HEK293 (cell line): ENCODE measurements around the gene PCTP.
A peak's percentile ranks its signal among the peaks of the same experiment; 100 is the strongest.

Source experiments
- CTCF ChIA-PET: fragments of 350-600 bp; formaldehyde crosslinking; extraction: SDS; loops from one replicate; lab custom pipeline; 2021; ENCODE audit warnings: antibody characterized with exemption; lab: Yijun Ruan, JAX
- POLR2A ChIA-PET: fragments of 300-600 bp; formaldehyde crosslinking; extraction: SDS; loops from one replicate; lab custom pipeline; 2020; ENCODE audit warnings: antibody characterized with exemption, inconsistent platforms; lab: Yijun Ruan, JAX
- H3K27ac ChIP-seq: fragments of 200-500 bp; sonication (Bioruptor generic); 2 replicates; pipeline ENCODE4 v1.5.1; 2014; ENCODE audit warnings: low read depth, low read length, control low read depth, inconsistent platforms; ENCODE audit errors: extremely low read depth
- H3K36me3 ChIP-seq, 2 experiments: fragments of 200-500 bp in 1 of 2; sonication (Bioruptor generic) in 1 of 2; 1 replicate in 1 of 2; 2 replicates in 1 of 2; pipeline ENCODE4 v1.5.1; 2014 to 2017; ENCODE audit warnings: inconsistent platforms in 2 of 2, low read length in 2 of 2; ENCODE audit not compliant: control insufficient read depth in 2 of 2, insufficient read depth in 1 of 2
- H3K4me1 ChIP-seq: fragments of 200-500 bp; sonication (Bioruptor generic); 2 replicates; pipeline ENCODE4 v1.5.1; 2014; ENCODE audit warnings: mild to moderate bottlenecking, low read length, inconsistent platforms; ENCODE audit not compliant: control insufficient read depth, insufficient read depth
- H3K4me3 ChIP-seq: 2 replicates; pipeline ENCODE4 v1.5.1; 2011; ENCODE audit warnings: low read depth, mild to moderate bottlenecking, control low read depth, low read length, moderate library complexity
- H3K9me3 ChIP-seq: fragments of 200-500 bp; sonication (Bioruptor generic); 2 replicates; pipeline ENCODE4 v1.5.1; 2014; ENCODE audit warnings: low read depth, low read length, inconsistent platforms; ENCODE audit not compliant: control insufficient read depth, insufficient read depth
- GLIS1 ChIP-seq: fragments of 450-650 bp; formaldehyde crosslinking; IDR thresholded peaks from 2 replicates; pipeline ENCODE4 v1.5.1; 2016; ENCODE audit warnings: missing biosample characterization, missing genetic modification characterization
- GLIS2 ChIP-seq: fragments of 450-650 bp; formaldehyde crosslinking; IDR thresholded peaks from 2 replicates; pipeline ENCODE4 v1.5.1; 2016; ENCODE audit warnings: missing biosample characterization, missing genetic modification characterization
- IKZF3 ChIP-seq: fragments of 450-650 bp; IDR thresholded peaks from 2 replicates; pipeline ENCODE4 v1.5.0; 2018; ENCODE audit warnings: missing biosample characterization, mild to moderate bottlenecking, missing genetic modification characterization, moderate library complexity
- KLF7 ChIP-seq: fragments of 450-650 bp; formaldehyde crosslinking; IDR thresholded peaks from 2 replicates; pipeline ENCODE4 v1.5.1; 2016; ENCODE audit warnings: missing biosample characterization, missing genetic modification characterization, borderline replicate concordance
- MYNN ChIP-seq: fragments of 450-650 bp; formaldehyde crosslinking; IDR thresholded peaks from 2 replicates; pipeline ENCODE4 v1.5.1; 2016; ENCODE audit warnings: missing biosample characterization, missing genetic modification characterization, borderline replicate concordance
- OSR2 ChIP-seq: fragments of 450-650 bp; formaldehyde crosslinking; IDR thresholded peaks from 2 replicates; pipeline ENCODE4 v1.5.1; 2016; ENCODE audit warnings: missing biosample characterization, missing genetic modification characterization
- WT1 ChIP-seq: fragments of 450-650 bp; formaldehyde crosslinking; IDR thresholded peaks from 2 replicates; pipeline ENCODE4 v1.5.1; 2016; ENCODE audit warnings: missing biosample characterization, missing genetic modification characterization
- YY1 ChIP-seq: fragments of 450-650 bp; formaldehyde crosslinking; IDR thresholded peaks from 2 replicates; pipeline ENCODE4 v1.5.1; 2018; ENCODE audit warnings: missing biosample characterization, missing genetic modification characterization
- ZBTB8A ChIP-seq: fragments of 450-650 bp; formaldehyde crosslinking; IDR thresholded peaks from 2 replicates; pipeline ENCODE4 v1.5.1; 2016; ENCODE audit warnings: missing biosample characterization, missing genetic modification characterization
- ZFP41 ChIP-seq: fragments of 450-650 bp; formaldehyde crosslinking; IDR thresholded peaks from 2 replicates; pipeline ENCODE4 v1.5.1; 2016; ENCODE audit warnings: missing biosample characterization, missing genetic modification characterization, borderline replicate concordance
- ZNF114 ChIP-seq: fragments of 450-650 bp; formaldehyde crosslinking; IDR thresholded peaks from 2 replicates; pipeline ENCODE4 v1.5.0; 2017; ENCODE audit warnings: missing biosample characterization, missing genetic modification characterization
- ZNF132 ChIP-seq: fragments of 450-650 bp; formaldehyde crosslinking; IDR thresholded peaks from 2 replicates; pipeline ENCODE4 v1.5.1; 2017; ENCODE audit warnings: missing biosample characterization, missing genetic modification characterization, borderline replicate concordance
- ZNF157 ChIP-seq: fragments of 450-650 bp; formaldehyde crosslinking; IDR thresholded peaks from 2 replicates; pipeline ENCODE4 v1.5.1; 2016; ENCODE audit warnings: missing biosample characterization, missing genetic modification characterization
- ZNF184 ChIP-seq: fragments of 450-650 bp; IDR thresholded peaks from 2 replicates; pipeline ENCODE4 v1.5.1; 2018; ENCODE audit warnings: missing biosample characterization, mild to moderate bottlenecking, missing genetic modification characterization
- ZNF324 ChIP-seq: fragments of 450-650 bp; formaldehyde crosslinking; IDR thresholded peaks from 2 replicates; pipeline ENCODE4 v1.5.1; 2016; ENCODE audit warnings: missing biosample characterization, missing genetic modification characterization
- ZNF366 ChIP-seq: fragments of 450-650 bp; formaldehyde crosslinking; conservative IDR thresholded peaks from 2 replicates; pipeline ENCODE4 v1.5.1; 2016; ENCODE audit warnings: missing biosample characterization, missing genetic modification characterization
- ZNF404 ChIP-seq: fragments of 450-650 bp; formaldehyde crosslinking; IDR thresholded peaks from 2 replicates; pipeline ENCODE4 v1.5.1; 2017; ENCODE audit warnings: missing biosample characterization, missing genetic modification characterization
- ZNF433 ChIP-seq: fragments of 450-650 bp; formaldehyde crosslinking; IDR thresholded peaks from 2 replicates; pipeline ENCODE4 v1.5.1; 2016; ENCODE audit warnings: missing biosample characterization, missing genetic modification characterization, low read depth
- ZNF501 ChIP-seq: fragments of 450-650 bp; formaldehyde crosslinking; IDR thresholded peaks from 2 replicates; pipeline ENCODE4 v1.5.1; 2016; ENCODE audit warnings: missing biosample characterization, missing genetic modification characterization
- ZNF555 ChIP-seq: fragments of 450-650 bp; formaldehyde crosslinking; conservative IDR thresholded peaks from 2 replicates; pipeline ENCODE4 v1.5.1; 2017; ENCODE audit warnings: missing biosample characterization, mild to moderate bottlenecking, missing genetic modification characterization, inconsistent platforms
- ZNF560 ChIP-seq: fragments of 450-650 bp; formaldehyde crosslinking; IDR thresholded peaks from 2 replicates; pipeline ENCODE4 v1.5.1; 2017; ENCODE audit warnings: missing biosample characterization, missing genetic modification characterization, borderline replicate concordance
- ZNF585B ChIP-seq: fragments of 450-650 bp; formaldehyde crosslinking; IDR thresholded peaks from 2 replicates; pipeline ENCODE4 v1.5.1; 2016; ENCODE audit warnings: missing biosample characterization, missing genetic modification characterization
- ZNF654 ChIP-seq: fragments of 450-650 bp; formaldehyde crosslinking; IDR thresholded peaks from 2 replicates; pipeline ENCODE4 v1.5.1; 2016; ENCODE audit warnings: low read depth, missing biosample characterization, missing genetic modification characterization
- ZNF701 ChIP-seq: fragments of 450-650 bp; formaldehyde crosslinking; IDR thresholded peaks from 2 replicates; pipeline ENCODE4 v1.5.1; 2016; ENCODE audit warnings: missing biosample characterization, missing genetic modification characterization
- TF ChIP-seq, protein P1 (sequence below): fragments of 450-650 bp; formaldehyde crosslinking; IDR thresholded peaks from 2 replicates; pipeline ENCODE4 v1.5.1; 2016; ENCODE audit warnings: missing biosample characterization, missing genetic modification characterization
- TF ChIP-seq, protein P2 (sequence below): IDR thresholded peaks from 2 replicates; pipeline ENCODE4 v1.6.1; 2011; ENCODE audit warnings: mild to moderate bottlenecking, low read depth, low read length, borderline replicate concordance

The PCTP gene

DNA sequence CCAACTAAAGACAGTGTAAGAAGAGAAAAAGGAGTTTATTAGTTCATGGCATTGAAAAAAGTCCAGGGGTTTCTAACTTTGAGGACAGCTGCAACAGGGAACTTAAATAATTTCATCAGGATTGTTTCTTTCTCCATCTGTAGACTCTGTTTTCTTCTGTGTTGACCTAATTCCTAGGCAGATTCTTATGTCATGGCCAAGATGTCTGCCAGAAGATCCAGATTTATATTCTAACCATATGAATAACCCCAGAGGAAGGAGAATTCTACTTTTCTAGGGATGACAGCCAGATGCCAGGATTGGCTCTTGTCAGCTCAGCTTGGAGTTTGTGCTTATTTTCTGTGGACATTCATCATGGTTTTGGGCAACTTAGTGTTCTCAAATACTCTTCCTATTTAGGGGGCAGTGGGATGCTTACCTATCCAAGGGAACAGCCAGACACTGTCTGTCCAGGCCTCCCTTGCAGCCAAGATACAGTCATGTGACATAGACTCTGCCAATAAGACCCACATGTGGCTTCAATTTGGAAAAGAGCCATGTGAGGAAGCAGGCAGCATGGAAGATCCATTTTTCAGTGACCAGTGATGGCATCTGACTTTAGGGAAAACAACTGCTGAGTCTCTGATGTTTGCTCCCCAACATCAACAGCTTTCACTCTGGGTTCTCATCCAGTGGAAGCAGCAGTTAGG is 18.2 kb downstream of the PCTP start (continued):
- TF ChIP-seq ZNF560 (tag by site-specific recombination), result no peak
- TF ChIP-seq ZNF114 (tag by site-specific recombination), result no peak
- no peak for TF ChIP-seq ZNF654

DNA sequence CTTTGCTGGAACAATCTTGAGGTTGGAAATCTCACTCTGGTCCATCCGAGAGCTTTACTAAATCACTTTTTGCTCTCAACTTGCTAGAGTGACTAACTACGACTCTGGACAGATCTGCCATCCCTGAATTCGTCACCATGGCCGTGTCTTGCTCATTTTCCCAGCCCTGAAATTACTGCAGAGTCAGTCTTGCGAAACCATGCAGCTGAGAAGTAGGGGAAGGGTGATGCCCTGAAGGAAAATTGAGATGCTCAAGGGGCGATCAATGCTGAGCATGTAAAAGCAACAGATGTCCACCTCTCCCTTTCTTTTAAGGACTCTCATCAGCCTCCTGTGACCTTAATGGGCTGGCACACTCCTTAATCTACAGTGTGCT is 18.8 kb downstream of the PCTP start:
- CTCF ChIA-PET, result interaction anchor here (0.7 to 7.7 kb wide), 20 partner anchors 9 to 547 kb away, joined by 3 to 171 read pairs (median 6); partner anchors contain the start of gene TMEM100
- TF ChIP-seq GLIS1 (tag by site-specific recombination) (no peak), KLF7 (tag by site-specific recombination) (no peak), ZNF701 (tag by site-specific recombination) (no peak), ZNF184 (tag by site-specific recombination) (no peak), ZNF585B (tag by site-specific recombination) (no peak), IKZF3 (tag by site-specific recombination) (no peak), GLIS2 (tag by site-specific recombination) (no peak), ZNF366 (tag by site-specific recombination) (no peak), ZNF157 (tag by site-specific recombination) (no peak), ZNF555 (no peak), ZNF132 (tag by site-specific recombination) (no peak), MYNN (tag by site-specific recombination) (no peak), ZNF501 (no peak), YY1 (no peak), ZBTB8A (no peak), ZNF433 (tag by site-specific recombination) (no peak), ZNF324 (tag by site-specific recombination) (no peak), WT1 (tag by site-specific recombination) (no peak), OSR2 (tag by site-specific recombination) (no peak)
- TF ChIP-seq, protein P1, sequence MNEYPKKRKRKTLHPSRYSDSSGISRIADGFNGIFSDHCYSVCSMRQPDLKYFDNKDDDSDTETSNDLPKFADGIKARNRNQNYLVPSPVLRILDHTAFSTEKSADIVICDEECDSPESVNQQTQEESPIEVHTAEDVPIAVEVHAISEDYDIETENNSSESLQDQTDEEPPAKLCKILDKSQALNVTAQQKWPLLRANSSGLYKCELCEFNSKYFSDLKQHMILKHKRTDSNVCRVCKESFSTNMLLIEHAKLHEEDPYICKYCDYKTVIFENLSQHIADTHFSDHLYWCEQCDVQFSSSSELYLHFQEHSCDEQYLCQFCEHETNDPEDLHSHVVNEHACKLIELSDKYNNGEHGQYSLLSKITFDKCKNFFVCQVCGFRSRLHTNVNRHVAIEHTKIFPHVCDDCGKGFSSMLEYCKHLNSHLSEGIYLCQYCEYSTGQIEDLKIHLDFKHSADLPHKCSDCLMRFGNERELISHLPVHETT (tag by site-specific recombination), result no peak
- Histone ChIP-seq H3K36me3 (peaks cover 14 to 51% of the 10 kb centered on the region in 2 experiments; a peak in 2 of 3 replicates), H3K9me3 (no peaks in the 10 kb centered on the region), H3K4me1 (no peaks in the 10 kb centered on the region), H3K27ac (no peak overlapping the region), H3K4me3 (no peak overlapping the region)
- POLR2A ChIA-PET, result interaction anchor here (1.6 kb wide), 1 partner anchor 19 kb away, joined by 6 read pairs; the partner anchor contains the start of gene PCTP

DNA sequence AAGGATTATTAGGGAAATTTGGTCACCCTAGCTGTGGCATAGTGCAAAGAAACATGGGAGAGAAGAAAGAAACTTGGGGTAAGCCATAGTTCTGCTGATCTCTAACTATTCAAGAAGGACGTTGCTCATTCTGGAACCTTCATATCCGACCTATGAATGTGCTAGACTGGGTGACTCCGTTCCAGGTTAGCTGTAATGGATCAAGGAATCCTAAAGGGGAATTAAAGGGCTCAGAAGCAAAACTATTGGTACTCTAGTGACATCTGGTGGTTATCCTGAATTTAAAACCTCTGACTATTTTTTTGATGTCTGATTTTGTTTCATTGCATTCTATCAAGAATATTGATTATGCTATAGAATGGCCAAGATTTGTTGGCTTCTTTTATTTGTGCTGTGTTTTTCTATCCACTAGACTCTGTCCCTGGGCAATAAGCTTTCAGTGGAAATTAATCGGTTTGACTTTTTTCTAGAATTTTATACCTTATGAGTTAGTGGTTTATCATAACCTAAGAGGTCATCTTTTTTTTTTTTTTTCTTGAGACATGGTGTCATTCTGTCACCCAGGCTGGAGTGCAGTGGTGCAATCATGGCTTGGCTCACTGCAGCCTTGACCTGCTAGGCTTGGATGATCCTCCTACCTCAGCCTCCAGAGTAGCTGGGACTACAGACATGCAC is 19.5 kb downstream of the PCTP start:
- Histone ChIP-seq H3K4me1 (no peaks in the 10 kb centered on the region), H3K9me3 (no peaks in the 10 kb centered on the region), H3K27ac (no peak overlapping the region), H3K4me3 (no peak overlapping the region), H3K36me3 (peaks cover 14 to 57% of the 10 kb centered on the region in 2 experiments; a peak in 2 of 3 replicates)
- TF ChIP-seq ZNF654 (peak; percentile 67), ZNF404 (tag by site-specific recombination) (no peak), ZFP41 (tag by site-specific recombination) (no peak)
- TF ChIP-seq, protein P2, sequence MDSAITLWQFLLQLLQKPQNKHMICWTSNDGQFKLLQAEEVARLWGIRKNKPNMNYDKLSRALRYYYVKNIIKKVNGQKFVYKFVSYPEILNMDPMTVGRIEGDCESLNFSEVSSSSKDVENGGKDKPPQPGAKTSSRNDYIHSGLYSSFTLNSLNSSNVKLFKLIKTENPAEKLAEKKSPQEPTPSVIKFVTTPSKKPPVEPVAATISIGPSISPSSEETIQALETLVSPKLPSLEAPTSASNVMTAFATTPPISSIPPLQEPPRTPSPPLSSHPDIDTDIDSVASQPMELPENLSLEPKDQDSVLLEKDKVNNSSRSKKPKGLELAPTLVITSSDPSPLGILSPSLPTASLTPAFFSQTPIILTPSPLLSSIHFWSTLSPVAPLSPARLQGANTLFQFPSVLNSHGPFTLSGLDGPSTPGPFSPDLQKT, result no peak
- CTCF ChIA-PET, result interaction anchor here (0.5 to 7.7 kb wide), 50 partner anchors 9 to 1643 kb away, joined by 3 to 171 read pairs (median 3); partner anchors contain the start of gene TMEM100
- POLR2A ChIA-PET, result no interaction called here
